Erythroblast (primary cell): ENCODE measurements around the gene CMBL.

ENCODE experiments used
- GATA1 ChIP-seq: IDR thresholded peaks from 2 replicates; pipeline ENCODE4 v1.6.1; 2011; ENCODE audit warnings: low read depth, mild to moderate bottlenecking, control low read depth, low read length, moderate library complexity
- POLR2A ChIP-seq: IDR thresholded peaks from 2 replicates; pipeline ENCODE4 v1.6.1; 2011; ENCODE audit warnings: mild to moderate bottlenecking, low read length

GRCh38 chr5:10286862-10287227 is 20.9 kb downstream of the CMBL start:
- TF ChIP-seq POLR2A (no peak), GATA1 (no peak)
